PFSK-1 (cell line): ENCODE data around the gene TSFM.
A peak's percentile ranks its signal among the peaks of the same experiment; 100 is the strongest.

ENCODE experiments used
- FOXP2 ChIP-seq: optimal IDR thresholded peaks from 2 replicates; pipeline ENCODE3; 2011; ENCODE audit warnings: borderline replicate concordance, control low read depth, inconsistent platforms; ENCODE audit not compliant: insufficient read depth; ENCODE audit errors: extremely low read length, extremely low read depth
- POLR2AphosphoS5 ChIP-seq: IDR thresholded peaks from 2 replicates; pipeline ENCODE4 v1.6.1; 2012; ENCODE audit warnings: low read depth, mild to moderate bottlenecking, control low read depth, low read length, moderate library complexity
- SIN3A ChIP-seq: IDR thresholded peaks from 2 replicates; pipeline ENCODE4 v1.6.1; 2012; ENCODE audit warnings: mild to moderate bottlenecking, low read length, moderate library complexity, borderline replicate concordance; ENCODE audit not compliant: insufficient read depth
- TAF1 ChIP-seq: IDR thresholded peaks from 2 replicates; pipeline ENCODE4 v1.6.1; 2012; ENCODE audit warnings: low read length, control low read depth, borderline replicate concordance; ENCODE audit not compliant: insufficient read depth
- TF ChIP-seq, protein P1 (sequence below), 2 experiments: IDR thresholded peaks; 2 replicates each; pipeline versions ENCODE4 v1.6.1 to v1.8.0; 2011 to 2012; ENCODE audit warnings: low read depth in 2 of 2, low read length in 2 of 2, control low read depth in 1 of 2, inconsistent platforms in 1 of 2, mild to moderate bottlenecking in 1 of 2, moderate library complexity in 1 of 2; ENCODE audit not compliant: insufficient read depth in 1 of 2

TSFM gene

DNA sequence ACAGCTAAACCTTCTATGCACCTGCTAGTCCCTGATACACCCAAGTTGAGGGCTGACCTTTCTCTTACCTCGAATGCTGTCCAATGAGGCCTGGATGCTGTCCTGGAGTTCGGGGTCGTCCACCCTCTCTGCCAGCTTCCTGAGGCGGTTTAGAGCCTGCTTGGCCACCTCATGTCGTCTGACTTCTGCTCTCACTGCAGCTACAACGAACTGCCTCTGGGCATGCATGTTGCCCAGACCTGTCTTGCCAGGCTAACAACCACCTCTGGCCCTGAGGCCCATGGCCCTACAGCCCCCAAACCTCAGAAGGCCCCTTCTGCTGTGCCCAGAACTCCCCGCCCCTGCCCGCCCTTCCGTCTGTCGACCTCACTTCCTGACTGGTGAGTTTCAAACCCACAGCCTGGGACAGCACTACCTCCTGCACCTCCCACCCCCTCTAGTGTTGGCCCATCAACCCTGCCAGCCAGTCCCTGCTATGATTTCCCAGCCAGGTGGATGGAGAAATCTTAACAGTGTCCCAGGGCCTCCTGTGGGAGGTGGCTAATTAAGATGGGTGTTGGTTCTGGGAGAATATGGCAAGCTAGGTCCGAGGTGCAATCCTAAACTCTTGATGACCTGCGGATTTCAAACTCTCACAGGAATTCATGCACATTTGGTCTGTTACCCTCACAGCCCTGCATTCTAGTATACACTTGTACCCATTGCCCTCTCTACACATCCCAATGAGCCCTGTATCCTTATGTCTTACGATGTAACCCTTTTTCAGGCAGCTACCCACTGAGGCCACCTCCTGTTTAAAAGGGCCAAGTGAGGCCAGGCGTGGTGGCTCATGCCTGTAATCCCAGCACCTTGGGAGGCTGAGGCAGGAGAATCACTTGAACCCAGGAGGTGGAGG, 40.5 kb upstream of the TSFM start:
- TF ChIP-seq TAF1 (no peak), FOXP2 (no peak)

DNA sequence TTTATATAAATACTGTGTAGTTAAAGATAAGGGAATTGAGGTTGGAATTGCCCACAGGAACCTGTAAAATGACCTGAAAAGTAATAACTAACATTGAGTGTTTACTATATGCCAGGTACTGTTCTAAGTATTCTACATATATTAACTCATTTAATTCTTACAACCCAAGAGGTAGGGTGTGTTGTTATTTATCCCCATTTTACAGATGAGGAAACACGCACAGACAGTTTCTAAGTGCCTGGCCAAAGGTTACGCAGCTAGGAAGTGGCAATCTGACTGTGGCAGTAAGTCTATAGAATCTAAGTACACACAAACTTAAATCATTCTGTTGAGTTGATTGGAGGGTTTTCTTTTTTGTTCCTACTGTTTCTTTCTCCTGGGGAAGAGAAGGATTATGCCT, 38.8 kb upstream of the TSFM start:
- TF ChIP-seq, protein P1, sequence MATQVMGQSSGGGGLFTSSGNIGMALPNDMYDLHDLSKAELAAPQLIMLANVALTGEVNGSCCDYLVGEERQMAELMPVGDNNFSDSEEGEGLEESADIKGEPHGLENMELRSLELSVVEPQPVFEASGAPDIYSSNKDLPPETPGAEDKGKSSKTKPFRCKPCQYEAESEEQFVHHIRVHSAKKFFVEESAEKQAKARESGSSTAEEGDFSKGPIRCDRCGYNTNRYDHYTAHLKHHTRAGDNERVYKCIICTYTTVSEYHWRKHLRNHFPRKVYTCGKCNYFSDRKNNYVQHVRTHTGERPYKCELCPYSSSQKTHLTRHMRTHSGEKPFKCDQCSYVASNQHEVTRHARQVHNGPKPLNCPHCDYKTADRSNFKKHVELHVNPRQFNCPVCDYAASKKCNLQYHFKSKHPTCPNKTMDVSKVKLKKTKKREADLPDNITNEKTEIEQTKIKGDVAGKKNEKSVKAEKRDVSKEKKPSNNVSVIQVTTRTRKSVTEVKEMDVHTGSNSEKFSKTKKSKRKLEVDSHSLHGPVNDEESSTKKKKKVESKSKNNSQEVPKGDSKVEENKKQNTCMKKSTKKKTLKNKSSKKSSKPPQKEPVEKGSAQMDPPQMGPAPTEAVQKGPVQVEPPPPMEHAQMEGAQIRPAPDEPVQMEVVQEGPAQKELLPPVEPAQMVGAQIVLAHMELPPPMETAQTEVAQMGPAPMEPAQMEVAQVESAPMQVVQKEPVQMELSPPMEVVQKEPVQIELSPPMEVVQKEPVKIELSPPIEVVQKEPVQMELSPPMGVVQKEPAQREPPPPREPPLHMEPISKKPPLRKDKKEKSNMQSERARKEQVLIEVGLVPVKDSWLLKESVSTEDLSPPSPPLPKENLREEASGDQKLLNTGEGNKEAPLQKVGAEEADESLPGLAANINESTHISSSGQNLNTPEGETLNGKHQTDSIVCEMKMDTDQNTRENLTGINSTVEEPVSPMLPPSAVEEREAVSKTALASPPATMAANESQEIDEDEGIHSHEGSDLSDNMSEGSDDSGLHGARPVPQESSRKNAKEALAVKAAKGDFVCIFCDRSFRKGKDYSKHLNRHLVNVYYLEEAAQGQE (IDR thresholded peaks at IDR 0.05; ENCODE audit: insufficient read depth in 1 of 2, low read depth in 2 of 2, low read length in 2 of 2), result no peak
- TF ChIP-seq POLR2AphosphoS5 (no peak), TAF1 (no peak), FOXP2 (no peak), SIN3A (no peak)

DNA sequence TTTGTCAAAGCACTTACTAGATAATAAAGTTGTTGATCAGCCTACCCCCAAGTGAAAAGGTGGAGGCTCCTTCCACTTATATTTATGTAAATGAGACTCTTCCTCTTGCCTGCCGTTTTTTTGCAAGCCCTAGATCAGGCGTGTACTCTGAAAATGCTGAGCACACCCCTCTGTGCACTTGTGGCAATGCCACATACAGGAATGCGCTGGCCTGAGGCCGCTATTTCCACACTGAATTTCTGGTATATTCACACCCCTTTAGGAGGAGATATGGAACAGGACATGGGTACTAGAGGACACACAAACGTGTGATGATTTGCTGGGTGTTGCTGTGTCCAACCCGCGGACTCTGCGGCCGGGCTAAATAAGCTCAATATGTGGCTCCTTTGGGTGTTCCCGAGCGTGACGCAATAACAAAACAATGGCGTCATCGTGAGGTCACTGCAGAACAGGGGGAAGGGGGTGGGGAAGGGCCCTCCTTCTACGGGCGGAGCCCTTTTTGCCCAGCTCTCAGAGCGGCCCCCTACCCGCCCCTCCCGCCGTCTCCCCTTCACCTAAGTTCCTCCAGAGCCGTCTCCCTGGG, 38.3 kb upstream of the TSFM start:
- TF ChIP-seq SIN3A (no peak), POLR2AphosphoS5 (no peak), FOXP2 (no peak), TAF1 (no peak)
- TF ChIP-seq, protein P1 (IDR thresholded peaks at IDR 0.05; ENCODE audit: insufficient read depth in 1 of 2, low read depth in 2 of 2, low read length in 2 of 2), result no peak

DNA sequence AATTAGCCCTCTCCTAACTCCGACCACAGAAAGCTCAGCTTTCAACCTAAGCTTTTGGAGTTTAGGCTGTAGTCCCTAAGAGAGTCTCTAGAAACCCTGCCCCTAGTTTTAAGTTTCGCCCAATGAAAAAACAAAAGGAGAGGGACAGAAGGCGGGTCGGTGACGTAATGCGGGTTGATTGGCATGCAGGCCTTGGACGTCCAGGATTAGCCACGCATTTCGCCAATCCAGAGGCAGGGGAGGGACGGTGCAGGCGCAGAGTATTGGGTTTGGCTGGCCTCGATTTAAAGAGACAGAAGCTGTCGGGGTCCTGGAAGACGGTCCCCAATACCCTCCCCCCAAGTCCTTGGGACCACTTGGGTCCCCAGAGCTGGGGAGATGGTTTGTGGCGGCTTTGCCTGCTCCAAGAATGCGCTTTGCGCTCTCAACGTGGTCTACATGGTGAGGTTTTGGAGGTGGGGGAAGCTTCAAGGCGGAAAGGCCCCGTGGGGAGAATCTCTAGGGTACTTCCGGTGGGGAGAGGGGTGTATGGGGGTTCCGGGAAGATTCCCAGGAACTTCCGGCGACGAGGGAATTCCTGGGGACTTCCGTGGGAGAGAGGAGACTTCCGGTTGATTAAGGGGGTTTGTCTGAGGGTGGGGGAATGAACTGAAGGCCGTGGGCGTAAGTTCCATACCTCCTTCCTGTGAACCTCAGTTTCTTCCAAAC, 37.7 kb upstream of the TSFM start, which contains the start of gene TSPAN31:
Gene TSPAN31, plus strand, starts transcription at position 263 of the 708 bp plus-strand sequence. Its CDS starts 116 bp downstream, at position 379.
- TF ChIP-seq POLR2AphosphoS5, result peak; percentile 68
- no peak for TF ChIP-seq FOXP2
- TF ChIP-seq TAF1, result peak; percentile 42; the same call in 1 of the 2 replicates

DNA sequence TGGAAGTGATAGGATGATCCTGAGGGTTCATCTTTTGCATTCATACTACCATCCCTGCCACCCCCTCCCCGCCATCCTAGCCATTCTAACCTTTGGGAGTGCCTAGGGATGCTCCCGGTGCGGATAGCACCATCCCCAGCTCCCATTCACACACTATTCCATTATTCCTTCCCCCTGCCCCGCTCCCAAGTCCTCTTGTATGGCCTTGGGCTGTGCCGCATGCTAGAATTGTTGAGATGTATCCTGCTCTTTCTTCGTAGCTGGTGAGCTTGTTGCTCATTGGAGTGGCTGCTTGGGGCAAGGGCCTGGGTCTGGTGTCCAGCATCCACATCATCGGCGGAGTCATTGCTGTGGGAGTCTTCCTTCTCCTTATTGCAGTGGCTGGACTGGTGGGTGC, 37.1 kb upstream of the TSFM start:
- TF ChIP-seq FOXP2, result no peak
- TF ChIP-seq SIN3A, result no peak
- peak; percentile 30; the same call in 1 of the 2 replicates for TF ChIP-seq POLR2AphosphoS5

DNA sequence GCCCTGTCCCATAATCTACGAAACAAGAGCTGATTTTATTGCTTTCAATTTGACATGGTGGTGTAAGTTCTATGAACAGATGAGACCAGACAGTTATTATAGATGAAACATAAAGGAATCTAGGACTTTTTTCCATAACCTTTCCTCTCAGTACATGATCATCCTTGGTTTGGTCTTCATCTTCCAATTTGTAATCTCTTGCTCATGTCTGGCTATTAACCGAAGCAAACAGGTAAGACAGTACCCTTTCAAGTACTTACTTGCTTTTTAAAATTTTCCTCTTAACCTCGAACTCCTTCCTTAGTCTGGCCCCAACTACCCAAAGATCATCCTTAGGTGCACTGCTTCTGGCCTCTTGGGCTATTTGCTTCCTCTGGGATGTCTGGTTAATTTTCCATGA, 36.6 kb upstream of the TSFM start:
- no peak; the same call in 1 of the 2 replicates for TF ChIP-seq POLR2AphosphoS5

DNA sequence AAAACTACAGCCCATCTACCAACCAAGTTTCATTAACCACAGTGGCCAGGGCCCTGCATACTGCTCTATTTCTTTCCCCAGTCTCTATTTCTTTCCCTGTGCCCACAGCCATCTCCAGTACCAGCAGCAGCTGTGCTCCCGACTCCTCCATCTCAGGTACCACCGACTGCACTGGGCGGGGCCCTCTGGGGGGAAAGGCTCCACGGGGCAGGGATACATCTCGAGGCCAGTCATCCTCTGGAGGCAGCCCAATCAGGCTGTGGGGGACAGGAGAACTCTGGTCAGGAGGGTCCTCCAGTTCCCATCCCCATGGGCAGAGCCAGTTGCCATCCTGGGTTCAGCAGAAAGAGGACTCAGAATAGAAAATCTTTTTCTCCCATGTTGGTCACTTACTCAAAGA, 33.5 kb upstream of the TSFM start:
- no peak; the same call in 1 of the 2 replicates for TF ChIP-seq POLR2AphosphoS5
- TF ChIP-seq, protein P1 (IDR thresholded peaks at IDR 0.05; ENCODE audit: insufficient read depth in 1 of 2, low read depth in 2 of 2, low read length in 2 of 2), result no peak
- no peak for TF ChIP-seq TAF1
